NOMO-1 treated with DMSO at 0.1 percent for 48 hours (cell line): Measurements from ENCODE around the gene MT1F.
"Not testable (repeated sequence)": the region's sequence is repeated elsewhere in the genome, so short reads cannot be mapped to it uniquely, and the experiment has no call there.

Source experiments
- DNase-seq: peaks from one replicate; lab custom pipeline; 2025; ENCODE audit not compliant: unreplicated experiment; lab: John Stamatoyannopoulos, UW

MT1F gene

GRCh38 chr16:56669840-56670619 is 12.3 kb downstream of the MT1F start:
- peak; percentile 35 for DNase-seq

GRCh38 chr16:56670620-56670934 is 12.8 kb downstream of the MT1F start:
- DNase-seq, result no peak

GRCh38 chr16:56671691-56672090 is 13.9 kb downstream of the MT1F start:
- DNase-seq, result not testable (repeated sequence)

GRCh38 chr16:56672171-56672570 is 14.4 kb downstream of the MT1F start:
- not testable (repeated sequence) for DNase-seq

- DNase-seq, result no peak
Measured at GRCh38 chr16:56672761-56673536, 15.2 kb downstream of the MT1F start.

GRCh38 chr16:56673921-56674320 is 16.2 kb downstream of the MT1F start:
- peak; percentile 58 for DNase-seq

GRCh38 chr16:56674570-56674969 is 16.8 kb downstream of the MT1F start:
- DNase-seq, result not testable (repeated sequence)

- no peak for DNase-seq
Measured at GRCh38 chr16:56675685-56676210, 18.0 kb downstream of the MT1F start.

- no peak for DNase-seq
Measured at GRCh38 chr16:56677474-56677873, 19.7 kb downstream of the MT1F start.

GRCh38 chr16:56679078-56679730 is 21.4 kb downstream of the MT1F start:
- no peak for DNase-seq

- DNase-seq, result peak; percentile 48
Measured at GRCh38 chr16:56679818-56680217, 22.1 kb downstream of the MT1F start.

- peak; percentile 86 for DNase-seq
Measured at GRCh38 chr16:56681939-56682702, 24.4 kb downstream of the MT1F start, which contains the start of gene MT1X. Gene MT1X (plus strand): TSS chr16:56682470. CDS start chr16:56682541, 71 bp downstream.

GRCh38 chr16:56682703-56683397 is 25.1 kb downstream of the MT1F start:
- DNase-seq, result peak; percentile 19

GRCh38 chr16:56683424-56684172 is 25.8 kb downstream of the MT1F start:
- no peak for DNase-seq

- no peak for DNase-seq
Measured at GRCh38 chr16:56684256-56684925, 26.6 kb downstream of the MT1F start.

GRCh38 chr16:56684926-56685590 is 27.3 kb downstream of the MT1F start:
- no peak for DNase-seq

- no peak for DNase-seq
Measured at GRCh38 chr16:56686758-56687157, 29.0 kb downstream of the MT1F start.

GRCh38 chr16:56688762-56689161 is 31.0 kb downstream of the MT1F start:
- DNase-seq, result no peak
